WI38 (cell line): ENCODE results near the gene CRBN.

Experiments used
- H3K4me3 ChIP-seq: 2 replicates; pipeline ENCODE4 v1.5.1; 2011; ENCODE audit warnings: low read depth, mild to moderate bottlenecking, control low read depth, low read length
- CTCF ChIP-seq: IDR thresholded peaks from 2 replicates; pipeline ENCODE4 v1.5.1; 2012; ENCODE audit warnings: low read depth, mild to moderate bottlenecking, control low read depth, low read length

Gene CRBN

GRCh38 chr3:3149560-3149959 is 29.9 kb downstream of the CRBN start:
- no peak for TF ChIP-seq CTCF

GRCh38 chr3:3145831-3146230 is 33.7 kb downstream of the CRBN start:
- no peak for TF ChIP-seq CTCF
- no peak overlapping the region for H3K4me3 ChIP-seq

More at GRCh38 chr3:3149560-3149959, 29.9 kb downstream of the CRBN start:
- H3K4me3 ChIP-seq = no peak overlapping the region

GRCh38 chr3:3141939-3142338 is 37.6 kb downstream of the CRBN start:
- TF ChIP-seq CTCF = no peak
- no peak overlapping the region for H3K4me3 ChIP-seq

GRCh38 chr3:3137526-3137925 is 42.0 kb downstream of the CRBN start:
- no peak overlapping the region for H3K4me3 ChIP-seq
- no peak for TF ChIP-seq CTCF

- no peak overlapping the region for H3K4me3 ChIP-seq
- TF ChIP-seq CTCF = no peak
Observed at GRCh38 chr3:3134750-3135448, 44.6 kb downstream of the CRBN start.

GRCh38 chr3:3133500-3133899 is 46.0 kb downstream of the CRBN start:
- H3K4me3 ChIP-seq = no peak overlapping the region
- no peak for TF ChIP-seq CTCF

GRCh38 chr3:3129579-3129978 is 49.9 kb downstream of the CRBN start:
- H3K4me3 ChIP-seq = no peak overlapping the region
- no peak for TF ChIP-seq CTCF
